ENCODE measurements around the gene PTGFRN. TPM values are rescaled to one million over a fixed set of nuclear protein-coding genes. Genes with fewer than 3 reads are reported as not detected.

The PTGFRN gene
- total RNA-seq, 1 experiment from 2014 or later, result 60.6 TPM

DNA sequence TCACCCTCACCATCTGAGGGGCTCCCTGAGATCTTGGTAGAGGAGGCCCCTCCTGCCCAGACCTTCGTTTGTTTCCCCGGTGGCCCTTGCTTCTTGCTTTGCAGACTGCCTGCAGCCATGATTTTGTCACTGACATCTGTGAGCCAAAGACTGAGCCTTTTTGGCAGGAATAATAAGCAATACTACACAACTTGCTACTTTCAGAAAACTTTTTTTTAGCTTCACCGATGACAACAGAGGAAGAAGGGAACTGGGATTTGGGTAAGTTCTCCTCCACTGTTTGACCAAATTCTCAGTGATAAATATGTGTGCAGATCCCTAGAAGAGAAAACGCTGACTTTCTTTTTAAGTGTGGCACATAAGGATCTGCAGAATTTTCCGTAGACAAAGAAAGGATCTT is 80.1 kb downstream of the PTGFRN start:
- Histone ChIP-seq H4K20me1 (ENCODE audit: insufficient read depth) (no peaks in the 10 kb centered on the region), H3K27me3 (ENCODE audit: insufficient read depth, low read length) (no peaks in the 10 kb centered on the region), H3K9me2 (ENCODE audit: insufficient read depth) (no peaks in the 10 kb centered on the region), H2AFZ (ENCODE audit: low read depth, low read length, poor library complexity, severe bottlenecking) (no peak overlapping the region), H3K9ac (ENCODE audit: low read length) (no peak overlapping the region), H3K36me3 (ENCODE audit: control insufficient read depth in 1 of 2, insufficient read depth in 2 of 2, low read length in 2 of 2) (peaks cover 0 to 2% of the 10 kb centered on the region in 2 experiments; a peak in 1 of 4 replicates), H3K9me3 (ENCODE audit: control insufficient read depth in 1 of 2, insufficient read depth in 1 of 2, low read depth in 1 of 2, low read length in 2 of 2) (no peaks in the 10 kb centered on the region), H3K4me3 (replicated peaks in 1 of 2; ENCODE audit: low read depth in 1 of 2, low read length in 2 of 2) (no peak overlapping the region), H3K4me2 (ENCODE audit: low read length) (no peak overlapping the region), H3K27ac (ENCODE audit: low read depth, low read length) (no peak overlapping the region), H3K4me1 (ENCODE audit: control insufficient read depth in 1 of 2, insufficient read depth in 2 of 2, low read length in 2 of 2) (peaks cover 0 to 3% of the 10 kb centered on the region in 2 experiments; a peak in 1 of 4 replicates), H3K79me2 (ENCODE audit: insufficient read depth, low read length) (no peaks in the 10 kb centered on the region)
- no peak for DNase-seq (ENCODE audit: low read depth, low spot score)
- no peak for TF ChIP-seq TCF7L2 (IDR thresholded peaks at IDR 0.05; ENCODE audit: borderline replicate concordance, extremely low read depth, insufficient read depth, insufficient read length)
- TF ChIP-seq RAD21 (IDR thresholded peaks at IDR 0.05; ENCODE audit: low read depth), result no peak
- no peak for TF ChIP-seq CBX3 (IDR thresholded peaks at IDR 0.05; ENCODE audit: low read depth)
- TF ChIP-seq ZNF274 (IDR thresholded peaks at IDR 0.05; ENCODE audit: low read depth, low read length), result no peak
- TF ChIP-seq, protein P1, sequence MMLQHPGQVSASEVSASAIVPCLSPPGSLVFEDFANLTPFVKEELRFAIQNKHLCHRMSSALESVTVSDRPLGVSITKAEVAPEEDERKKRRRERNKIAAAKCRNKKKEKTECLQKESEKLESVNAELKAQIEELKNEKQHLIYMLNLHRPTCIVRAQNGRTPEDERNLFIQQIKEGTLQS (IDR thresholded peaks at IDR 0.05), result no peak
- ChIA-PET RAD21 (ENCODE audit: low non-redundant PET in 1 of 2, low total read pairs in 2 of 2, uncharacterized antibody in 2 of 2, unreplicated experiment in 2 of 2) (no interaction called here), POLR2A (no interaction called here), CTCF (no interaction called here)
- intact Hi-C loops (cut with micrococcal nuclease), result no loop called here
- no peak for ATAC-seq
- no TSS peak for BruUV-seq (replicated peaks)

DNA sequence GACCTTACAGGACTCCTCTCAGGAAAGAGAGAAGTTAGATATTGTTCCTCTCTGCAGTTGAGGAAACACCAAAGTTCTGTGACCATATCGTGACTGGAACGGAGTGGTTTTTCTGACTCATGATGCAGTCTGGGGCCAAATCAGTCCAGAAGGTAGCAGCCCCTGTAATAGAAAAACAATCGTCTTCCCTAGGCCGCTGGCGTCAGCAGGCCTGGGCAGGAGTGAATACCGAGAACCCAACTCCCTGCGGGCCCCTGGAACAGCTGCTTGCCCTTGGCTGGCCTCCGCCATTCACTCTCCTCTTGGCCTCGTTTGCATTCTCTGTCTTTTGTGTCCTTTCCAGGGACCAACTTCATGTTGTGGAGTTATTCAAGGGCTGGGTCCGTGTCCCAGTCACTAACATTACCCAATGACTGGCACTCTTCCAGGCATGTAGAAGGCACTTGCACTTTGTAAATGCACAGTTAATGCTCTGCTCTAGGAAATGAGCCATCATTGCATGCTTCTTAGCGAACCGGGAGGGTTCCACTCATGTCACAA is 81.0 kb downstream of the PTGFRN start:
- no peak for ATAC-seq
- Histone ChIP-seq H2AFZ (ENCODE audit: low read depth, low read length, poor library complexity, severe bottlenecking) (no peak overlapping the region), H3K4me2 (ENCODE audit: low read length) (no peak overlapping the region)
- TF ChIP-seq YY1 (IDR thresholded peaks at IDR 0.05; ENCODE audit: extremely low read depth, insufficient replicate concordance, low read depth, low read length), result no peak
- no peak for TF ChIP-seq EZH2 (IDR thresholded peaks at IDR 0.05)
- TF ChIP-seq JUND (IDR thresholded peaks at IDR 0.05), result no peak
- TF ChIP-seq POLR2AphosphoS5 (IDR thresholded peaks at IDR 0.05; ENCODE audit: low read depth, low read length), result no peak
- TF ChIP-seq EGR1 (IDR thresholded peaks at IDR 0.05; ENCODE audit: low read depth), result no peak
- no peak for TF ChIP-seq SRF (IDR thresholded peaks at IDR 0.05; ENCODE audit: low read depth)
- TF ChIP-seq, protein P2, sequence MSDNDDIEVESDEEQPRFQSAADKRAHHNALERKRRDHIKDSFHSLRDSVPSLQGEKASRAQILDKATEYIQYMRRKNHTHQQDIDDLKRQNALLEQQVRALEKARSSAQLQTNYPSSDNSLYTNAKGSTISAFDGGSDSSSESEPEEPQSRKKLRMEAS (IDR thresholded peaks at IDR 0.05), result no peak
- TF ChIP-seq, protein P3, sequence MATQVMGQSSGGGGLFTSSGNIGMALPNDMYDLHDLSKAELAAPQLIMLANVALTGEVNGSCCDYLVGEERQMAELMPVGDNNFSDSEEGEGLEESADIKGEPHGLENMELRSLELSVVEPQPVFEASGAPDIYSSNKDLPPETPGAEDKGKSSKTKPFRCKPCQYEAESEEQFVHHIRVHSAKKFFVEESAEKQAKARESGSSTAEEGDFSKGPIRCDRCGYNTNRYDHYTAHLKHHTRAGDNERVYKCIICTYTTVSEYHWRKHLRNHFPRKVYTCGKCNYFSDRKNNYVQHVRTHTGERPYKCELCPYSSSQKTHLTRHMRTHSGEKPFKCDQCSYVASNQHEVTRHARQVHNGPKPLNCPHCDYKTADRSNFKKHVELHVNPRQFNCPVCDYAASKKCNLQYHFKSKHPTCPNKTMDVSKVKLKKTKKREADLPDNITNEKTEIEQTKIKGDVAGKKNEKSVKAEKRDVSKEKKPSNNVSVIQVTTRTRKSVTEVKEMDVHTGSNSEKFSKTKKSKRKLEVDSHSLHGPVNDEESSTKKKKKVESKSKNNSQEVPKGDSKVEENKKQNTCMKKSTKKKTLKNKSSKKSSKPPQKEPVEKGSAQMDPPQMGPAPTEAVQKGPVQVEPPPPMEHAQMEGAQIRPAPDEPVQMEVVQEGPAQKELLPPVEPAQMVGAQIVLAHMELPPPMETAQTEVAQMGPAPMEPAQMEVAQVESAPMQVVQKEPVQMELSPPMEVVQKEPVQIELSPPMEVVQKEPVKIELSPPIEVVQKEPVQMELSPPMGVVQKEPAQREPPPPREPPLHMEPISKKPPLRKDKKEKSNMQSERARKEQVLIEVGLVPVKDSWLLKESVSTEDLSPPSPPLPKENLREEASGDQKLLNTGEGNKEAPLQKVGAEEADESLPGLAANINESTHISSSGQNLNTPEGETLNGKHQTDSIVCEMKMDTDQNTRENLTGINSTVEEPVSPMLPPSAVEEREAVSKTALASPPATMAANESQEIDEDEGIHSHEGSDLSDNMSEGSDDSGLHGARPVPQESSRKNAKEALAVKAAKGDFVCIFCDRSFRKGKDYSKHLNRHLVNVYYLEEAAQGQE (IDR thresholded peaks at IDR 0.05; ENCODE audit: low read depth), result no peak
- TF ChIP-seq, protein P4, sequence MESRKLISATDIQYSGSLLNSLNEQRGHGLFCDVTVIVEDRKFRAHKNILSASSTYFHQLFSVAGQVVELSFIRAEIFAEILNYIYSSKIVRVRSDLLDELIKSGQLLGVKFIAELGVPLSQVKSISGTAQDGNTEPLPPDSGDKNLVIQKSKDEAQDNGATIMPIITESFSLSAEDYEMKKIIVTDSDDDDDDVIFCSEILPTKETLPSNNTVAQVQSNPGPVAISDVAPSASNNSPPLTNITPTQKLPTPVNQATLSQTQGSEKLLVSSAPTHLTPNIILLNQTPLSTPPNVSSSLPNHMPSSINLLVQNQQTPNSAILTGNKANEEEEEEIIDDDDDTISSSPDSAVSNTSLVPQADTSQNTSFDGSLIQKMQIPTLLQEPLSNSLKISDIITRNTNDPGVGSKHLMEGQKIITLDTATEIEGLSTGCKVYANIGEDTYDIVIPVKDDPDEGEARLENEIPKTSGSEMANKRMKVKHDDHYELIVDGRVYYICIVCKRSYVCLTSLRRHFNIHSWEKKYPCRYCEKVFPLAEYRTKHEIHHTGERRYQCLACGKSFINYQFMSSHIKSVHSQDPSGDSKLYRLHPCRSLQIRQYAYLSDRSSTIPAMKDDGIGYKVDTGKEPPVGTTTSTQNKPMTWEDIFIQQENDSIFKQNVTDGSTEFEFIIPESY (IDR thresholded peaks at IDR 0.05; ENCODE audit: extremely low read depth, insufficient replicate concordance, low read length), result no peak
- no peak for TF ChIP-seq FOSL1 (IDR thresholded peaks at IDR 0.05; ENCODE audit: low read depth)
- TF ChIP-seq ZNF274 (IDR thresholded peaks at IDR 0.05; ENCODE audit: low read depth, low read length), result no peak
- no peak for TF ChIP-seq TCF7L2 (IDR thresholded peaks at IDR 0.05; ENCODE audit: borderline replicate concordance, extremely low read depth, insufficient read depth, insufficient read length)

More for the DNA sequence above, 81.0 kb downstream of the PTGFRN start:
- H3K9me3 ChIP-seq (ENCODE audit: control insufficient read depth in 1 of 2, insufficient read depth in 1 of 2, low read depth in 1 of 2, low read length in 2 of 2), result no peaks in the 10 kb centered on the region
- no peak for DNase-seq (ENCODE audit: low read depth, low spot score)
- intact Hi-C loops (cut with micrococcal nuclease), result no loop called here
- H3K4me1 ChIP-seq (ENCODE audit: control insufficient read depth in 1 of 2, insufficient read depth in 2 of 2, low read length in 2 of 2), result peaks cover 0 to 3% of the 10 kb centered on the region in 2 experiments; a peak in 1 of 4 replicates
- H3K9me2 ChIP-seq (ENCODE audit: insufficient read depth), result no peaks in the 10 kb centered on the region
- CTCF ChIA-PET, result no interaction called here
- H3K27me3 ChIP-seq (ENCODE audit: insufficient read depth, low read length), result no peaks in the 10 kb centered on the region
- H3K4me3 ChIP-seq (replicated peaks in 1 of 2; ENCODE audit: low read depth in 1 of 2, low read length in 2 of 2), result no peak overlapping the region
- no peaks in the 10 kb centered on the region for H3K79me2 ChIP-seq (ENCODE audit: insufficient read depth, low read length)
- POLR2A ChIA-PET, result no interaction called here
- no peaks in the 10 kb centered on the region; a peak in 1 of 4 replicates for H3K36me3 ChIP-seq (ENCODE audit: control insufficient read depth in 1 of 2, insufficient read depth in 2 of 2, low read length in 2 of 2)
- H4K20me1 ChIP-seq (ENCODE audit: insufficient read depth), result no peaks in the 10 kb centered on the region
- RAD21 ChIA-PET (ENCODE audit: low non-redundant PET in 1 of 2, low total read pairs in 2 of 2, uncharacterized antibody in 2 of 2, unreplicated experiment in 2 of 2), result no interaction called here
- H3K9ac ChIP-seq (ENCODE audit: low read length), result no peak overlapping the region
- no peak overlapping the region for H3K27ac ChIP-seq (ENCODE audit: low read depth, low read length)
- no TSS peak for BruUV-seq (replicated peaks)

All from HCT116 (cell line).